Right atrium auricular region (tissue), 2 donors: ENCODE measurements around the gene COMT. TPM values are rescaled to one million over a fixed set of nuclear protein-coding genes. Genes with fewer than 3 reads are reported as not detected.
"Not testable (repeated sequence)": the region's sequence is repeated elsewhere in the genome, so short reads cannot be mapped to it uniquely, and the experiment has no call there.

ENCODE experiments used
- DNase-seq: peaks from one replicate; pipeline ENCODE4 v3.0.0-alpha.2; 2019; ENCODE audit warnings: low spot score
- H3K27ac ChIP-seq, 2 donors: fragments of 200-600 bp; sonication (generic); 1 replicate in 1 of 2; 2 replicates in 1 of 2; pipeline ENCODE4 v1.5.1; 2016 to 2019
- H3K27me3 ChIP-seq, 2 donors: fragments of 200-600 bp; sonication (generic); one replicate each; pipeline versions ENCODE4 v1.5.1 to v1.6.0; 2017 to 2019
- H3K36me3 ChIP-seq: fragments of 200-600 bp; sonication (generic); one replicate; pipeline ENCODE4 v1.5.1; 2016
- H3K4me1 ChIP-seq, 2 donors: fragments of 200-600 bp; sonication (generic); one replicate each; pipeline versions ENCODE4 v1.5.1 to v1.6.0; 2017 to 2019
- H3K4me3 ChIP-seq, 2 donors: fragments of 200-600 bp; sonication (generic); 1 replicate in 1 of 2; 2 replicates in 1 of 2; pipeline ENCODE4 v1.5.1; 2017 to 2019; ENCODE audit warnings: mild to moderate bottlenecking in 1 of 2, moderate library complexity in 1 of 2
- H3K9me3 ChIP-seq, 2 donors: fragments of 200-600 bp; sonication (generic); one replicate each; pipeline ENCODE4 v1.5.1; 2019
- CTCF ChIP-seq, 2 donors: fragments of 200-600 bp; sonication (generic); IDR thresholded peaks; one replicate each; pipeline ENCODE4 v1.5.1; 2019; ENCODE audit warnings: antibody characterized with exemption in 2 of 2
- total RNA-seq, 2 donors: library from RNA; depleted of rRNA; stranded (reverse); fragments of >200 nt; gene quantifications; one replicate each; pipeline ENCODE4 v1.1.0, GENCODE V29; 2016

Gene COMT
- total RNA-seq, 2 donors from 2014 or later: 142 to 195 TPM

GRCh38 chr22:19921544-19922081, 20.0 kb upstream of the COMT start:
- H3K4me1 ChIP-seq: no peaks in the 10 kb centered on the region
- no peak for DNase-seq
- no peaks in the 10 kb centered on the region for H3K27me3 ChIP-seq
- H3K9me3 ChIP-seq: no peaks in the 10 kb centered on the region
- TF ChIP-seq CTCF (IDR thresholded peaks at IDR 0.05): no peak
- peaks cover 23% of the 10 kb centered on the region for H3K36me3 ChIP-seq
- no peak overlapping the region for H3K27ac ChIP-seq
- no peak overlapping the region for H3K4me3 ChIP-seq

- TF ChIP-seq CTCF (IDR thresholded peaks at IDR 0.05): no peak
- Histone ChIP-seq H3K4me3 (no peak overlapping the region), H3K27ac (no peak overlapping the region), H3K9me3 (no peaks in the 10 kb centered on the region), H3K4me1 (no peaks in the 10 kb centered on the region), H3K27me3 (no peaks in the 10 kb centered on the region), H3K36me3 (no peaks in the 10 kb centered on the region)
- DNase-seq: no peak
These were observed 17.6 kb upstream of the COMT start for GRCh38 chr22:19923914-19924513.

GRCh38 chr22:19926028-19926427, 15.5 kb upstream of the COMT start:
- not testable (repeated sequence) for H3K9me3 ChIP-seq

GRCh38 chr22:19927696-19928095, 13.9 kb upstream of the COMT start:
- DNase-seq: no peak
- Histone ChIP-seq H3K36me3 (no peaks in the 10 kb centered on the region), H3K27me3 (no peaks in the 10 kb centered on the region), H3K27ac (no peak overlapping the region), H3K4me3 (no peak overlapping the region), H3K9me3 (no peaks in the 10 kb centered on the region), H3K4me1 (peaks cover 0 to 2% of the 10 kb centered on the region in 2 donors)
- no peak for TF ChIP-seq CTCF (IDR thresholded peaks at IDR 0.05)

More at GRCh38 chr22:19926028-19926427, 15.5 kb upstream of the COMT start:
- not testable (repeated sequence) for H3K27ac ChIP-seq, H3K27me3 ChIP-seq, H3K4me1 ChIP-seq, H3K4me3 ChIP-seq, DNase-seq, H3K36me3 ChIP-seq

GRCh38 chr22:19928207-19928606, 13.4 kb upstream of the COMT start:
- H3K27me3 ChIP-seq: no peaks in the 10 kb centered on the region
- TF ChIP-seq CTCF (IDR thresholded peaks at IDR 0.05): no peak
- H3K27ac ChIP-seq: no peak overlapping the region
- no peak for DNase-seq
- H3K9me3 ChIP-seq: no peaks in the 10 kb centered on the region
- no peaks in the 10 kb centered on the region for H3K36me3 ChIP-seq
- H3K4me1 ChIP-seq: peaks cover 0 to 8% of the 10 kb centered on the region in 2 donors
- H3K4me3 ChIP-seq: no peak overlapping the region

GRCh38 chr22:19929586-19930550, 11.7 kb upstream of the COMT start:
- Histone ChIP-seq H3K4me3 (no peak overlapping the region), H3K27me3 (no peaks in the 10 kb centered on the region), H3K27ac (no peak overlapping the region), H3K36me3 (no peaks in the 10 kb centered on the region), H3K9me3 (no peaks in the 10 kb centered on the region), H3K4me1 (peaks cover 0 to 9% of the 10 kb centered on the region in 2 donors)
- DNase-seq: no peak
- TF ChIP-seq CTCF (IDR thresholded peaks at IDR 0.05): no peak
